GM18951 (cell line): Measurements from ENCODE around the gene ANKDD1B.

Source experiments
- POLR2A ChIP-seq: IDR thresholded peaks from 4 replicates; pipeline ENCODE4 v1.6.1; 2011; ENCODE audit warnings: mild to moderate bottlenecking; ENCODE audit not compliant: insufficient read length, insufficient read depth; ENCODE audit errors: extremely low read depth
- in situ Hi-C: fragments of 300-500 bp; cut with MboI; formaldehyde crosslinking; loops from one replicate; pipeline ENCODE4 v1.12.0; 2022; ENCODE audit warnings: low sequenced_read_pairs, mixed read lengths, inconsistent platforms; ENCODE audit not compliant: unreplicated experiment

Gene ANKDD1B

DNA sequence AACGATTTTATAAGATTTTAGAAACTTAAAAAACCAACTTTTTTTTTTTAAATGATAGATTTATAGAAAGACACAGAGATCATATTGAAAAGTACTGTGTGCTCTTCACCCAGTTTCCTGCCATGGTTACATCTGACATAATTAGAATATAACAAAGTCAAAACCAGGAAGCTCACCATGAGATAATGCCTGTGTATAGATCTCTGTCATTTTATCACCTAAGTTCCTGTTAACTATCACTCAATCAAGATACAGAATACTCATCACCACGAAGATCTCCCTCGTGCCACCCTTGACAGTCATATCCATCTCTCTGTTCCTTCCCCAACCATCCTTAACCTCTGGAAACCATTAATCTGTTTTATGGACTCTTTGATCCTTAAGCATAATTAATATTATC lies 66.9 kb downstream of the ANKDD1B start:
- TF ChIP-seq POLR2A = no peak
- in situ Hi-C loops = loop anchor here (10.0 to 25.0 kb wide), 2 partner anchors 313 to 441 kb away; partner anchors contain the start of gene ANKRD31

DNA sequence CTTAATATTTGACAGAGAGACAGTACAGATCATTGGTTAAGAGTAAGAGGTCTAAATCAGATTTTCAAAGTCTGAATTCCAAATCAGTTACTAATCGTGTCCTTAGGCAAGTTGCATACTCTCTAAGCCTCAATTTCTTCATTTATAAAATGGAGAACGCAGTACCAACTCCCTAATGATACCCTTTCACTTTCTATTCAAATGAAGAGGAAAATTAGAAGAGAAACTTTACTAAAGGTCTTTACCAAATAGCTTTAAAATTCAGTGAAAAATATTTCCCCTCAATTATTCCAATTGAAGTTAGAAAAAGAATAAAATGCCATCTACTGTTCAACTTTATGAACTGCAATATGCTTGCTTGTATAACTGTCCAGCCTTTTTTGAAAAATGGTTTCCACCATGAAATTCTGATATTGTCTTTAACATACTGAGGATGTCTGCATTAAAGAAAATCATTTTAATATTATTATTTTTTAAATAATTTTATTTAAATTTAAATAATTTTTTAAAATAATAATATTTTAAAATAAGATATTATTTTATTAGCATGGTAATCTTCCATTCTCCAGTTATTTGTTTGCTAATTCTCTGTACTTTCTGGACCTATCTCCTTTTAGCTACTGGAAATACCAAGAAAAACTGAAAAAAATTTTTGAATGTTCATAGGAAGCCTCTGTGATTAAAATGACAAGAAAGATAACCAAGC lies 70.0 kb downstream of the ANKDD1B start:
- in situ Hi-C loops = loop anchor here (25.0 kb wide), 1 partner anchor 444 kb away; the partner anchor contains the start of gene ANKRD31
- no peak for TF ChIP-seq POLR2A

DNA sequence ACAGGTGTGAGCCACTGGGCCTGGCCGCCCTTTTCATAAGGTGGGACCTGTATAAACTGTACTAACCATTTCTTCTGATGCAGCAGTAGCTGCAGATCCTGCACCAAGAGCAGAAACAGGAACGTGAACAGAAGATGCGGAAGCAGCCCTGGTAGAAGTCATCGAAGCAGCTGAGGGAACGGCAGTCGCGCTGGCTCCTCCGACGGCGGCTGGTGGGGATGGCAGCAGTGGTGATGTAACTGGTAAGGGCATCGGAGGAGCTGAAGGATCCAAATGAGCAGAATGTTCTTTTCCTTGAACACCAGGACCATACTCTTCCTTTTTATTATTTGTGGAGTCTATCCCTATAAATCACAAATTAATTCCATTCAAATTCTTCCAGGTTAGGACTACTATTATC lies 73.9 kb downstream of the ANKDD1B start:
- in situ Hi-C loops = loop anchor here (25.0 kb wide), 1 partner anchor 448 kb away; the partner anchor contains the start of gene ANKRD31
- no peak for TF ChIP-seq POLR2A

GRCh38 chr5:75686480-75686879 lies 75.2 kb downstream of the ANKDD1B start:
- no peak for TF ChIP-seq POLR2A
- in situ Hi-C loops = loop anchor here (25.0 kb wide), 1 partner anchor 449 kb away; the partner anchor contains the start of gene ANKRD31

DNA sequence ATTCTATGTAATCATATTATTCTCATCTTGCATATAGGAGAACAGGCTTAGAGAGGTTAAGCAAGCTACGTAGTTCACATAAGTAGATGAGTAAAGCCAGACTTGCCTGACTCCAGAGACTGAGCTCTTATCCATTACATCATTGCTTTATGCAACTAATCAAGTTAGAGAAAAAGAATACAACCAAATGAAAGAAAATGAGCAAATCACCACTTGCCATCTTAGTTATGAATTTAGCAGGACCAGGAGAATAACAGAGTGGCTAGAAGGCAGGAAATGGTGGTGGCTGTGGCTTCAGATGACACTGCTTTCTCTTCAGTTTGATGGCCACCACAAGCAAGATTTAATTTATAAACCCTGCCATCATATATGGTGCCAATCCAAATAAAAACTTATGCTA lies 79.4 kb downstream of the ANKDD1B start:
- in situ Hi-C loops = loop anchor here (25.0 kb wide), 1 partner anchor 453 kb away; the partner anchor contains the start of gene ANKRD31
- TF ChIP-seq POLR2A = no peak

GRCh38 chr5:75694781-75695180 lies 83.5 kb downstream of the ANKDD1B start:
- no peak for TF ChIP-seq POLR2A
- in situ Hi-C loops = loop anchor here (25.0 kb wide), 1 partner anchor 457 kb away; the partner anchor contains the start of gene ANKRD31

DNA sequence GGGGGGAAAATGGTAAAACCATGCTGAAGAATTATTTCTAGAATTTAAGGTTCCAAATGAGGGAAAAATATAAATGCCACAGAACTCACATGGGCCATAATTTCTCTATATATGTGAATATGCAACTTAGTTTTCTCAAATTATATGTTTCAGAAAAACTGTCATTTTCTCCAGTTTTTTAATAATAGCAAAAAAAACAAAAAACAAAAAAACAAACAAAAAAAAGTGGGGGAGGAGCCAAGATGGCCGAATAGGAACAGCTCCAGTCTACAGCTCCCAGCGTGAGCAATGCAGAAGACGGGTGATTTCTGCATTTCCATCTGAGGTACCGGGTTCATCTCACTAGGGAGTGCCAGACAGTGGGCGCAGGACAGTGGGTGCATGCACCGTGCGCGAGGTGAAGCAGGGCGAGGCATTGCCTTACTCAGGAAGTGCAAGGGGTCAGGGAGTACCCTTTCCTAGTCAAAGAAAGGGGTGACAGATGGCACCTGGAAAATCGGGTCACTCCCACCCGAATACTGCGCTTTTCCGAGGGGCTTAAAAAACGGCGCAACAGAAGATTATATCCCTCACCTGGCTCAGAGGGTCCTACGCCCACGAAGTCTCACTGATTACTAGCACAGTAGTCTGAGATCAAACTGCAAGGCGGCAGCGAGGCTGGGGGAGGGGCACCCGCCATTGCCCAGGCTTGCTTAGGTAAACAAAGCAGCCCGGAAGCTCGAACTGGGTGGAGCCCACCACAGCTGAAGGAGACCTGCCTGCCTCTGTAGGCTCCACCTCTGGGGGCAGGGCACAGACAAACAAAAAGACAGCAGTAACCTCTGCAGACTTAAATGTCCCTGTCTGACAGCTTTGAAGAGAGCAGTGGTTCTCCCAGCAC lies 84.5 kb downstream of the ANKDD1B start:
- in situ Hi-C loops = loop anchor here (25.0 kb wide), 1 partner anchor 458 kb away; the partner anchor contains the start of gene ANKRD31

GRCh38 chr5:75701856-75702255 lies 90.6 kb downstream of the ANKDD1B start:
- in situ Hi-C loops = no loop called here
- no peak for TF ChIP-seq POLR2A

DNA sequence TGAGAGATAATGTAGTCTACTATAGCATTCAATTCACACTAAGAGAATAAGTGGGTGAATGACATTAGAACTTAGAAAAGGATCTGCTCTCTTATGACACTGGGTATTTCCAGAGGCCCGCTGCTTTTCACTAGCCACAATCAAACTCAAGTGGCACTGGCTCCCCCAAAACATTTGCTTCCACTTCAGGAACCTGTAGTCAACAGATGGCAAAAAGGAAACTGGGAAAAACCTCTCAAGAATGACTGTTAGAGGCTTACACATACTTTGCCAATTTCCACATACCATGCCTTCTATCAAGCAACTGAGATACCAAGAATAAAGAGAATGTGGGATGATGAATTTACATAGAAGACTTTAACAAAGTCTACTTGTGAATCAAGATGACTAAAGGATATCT lies 94.8 kb downstream of the ANKDD1B start:
- no peak for TF ChIP-seq POLR2A
- in situ Hi-C loops = no loop called here

DNA sequence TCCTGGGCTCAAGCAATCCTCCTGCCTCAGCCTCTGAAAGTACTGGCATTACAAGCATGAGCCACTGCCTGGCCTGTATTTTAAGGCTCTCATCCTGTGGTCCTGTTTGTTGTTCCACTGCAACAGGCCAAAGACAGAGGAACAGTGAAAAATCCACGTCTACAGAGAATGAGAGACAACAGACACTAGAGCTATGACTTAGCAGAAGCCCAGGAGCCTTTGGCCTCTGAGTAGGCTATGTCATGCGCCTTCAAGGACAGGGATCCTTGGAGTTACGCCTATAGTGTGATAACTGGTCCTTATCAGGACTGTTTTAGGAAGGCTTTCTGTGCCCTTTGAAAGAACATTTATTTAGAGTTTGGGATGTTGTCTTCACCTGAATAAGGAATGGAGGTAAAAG lies 95.5 kb downstream of the ANKDD1B start:
- no peak for TF ChIP-seq POLR2A
- in situ Hi-C loops = no loop called here

DNA sequence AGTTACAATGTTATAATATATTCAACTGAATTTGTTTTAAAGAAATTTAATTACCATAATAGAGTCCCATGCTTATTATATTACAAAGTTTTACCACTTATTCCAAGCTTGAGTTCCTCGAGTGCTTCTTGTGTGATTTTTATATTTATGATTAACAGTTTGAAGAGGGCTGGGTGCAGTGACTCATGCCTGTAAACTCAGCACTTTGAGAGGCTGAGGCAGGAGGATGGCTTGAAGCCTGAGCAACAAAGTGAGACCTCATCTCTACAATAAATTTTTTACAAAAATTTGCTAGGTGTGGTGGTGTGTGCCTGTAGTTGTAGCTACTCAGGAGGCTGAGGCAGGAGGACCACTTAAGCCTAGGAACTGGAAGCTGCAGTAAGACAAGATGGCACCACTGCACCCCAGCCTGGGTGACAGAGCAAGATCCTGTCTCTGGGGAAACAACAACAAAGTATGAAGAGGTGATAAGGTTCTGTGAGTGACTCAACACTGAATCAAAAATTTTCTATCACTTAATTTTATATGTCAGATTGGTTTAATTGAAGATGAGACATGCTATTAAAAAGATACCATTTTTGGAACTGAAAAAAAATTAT lies 96.8 kb downstream of the ANKDD1B start:
- in situ Hi-C loops = no loop called here
- TF ChIP-seq POLR2A = no peak

GRCh38 chr5:75710637-75711036 lies 99.4 kb downstream of the ANKDD1B start:
- in situ Hi-C loops = no loop called here
- no peak for TF ChIP-seq POLR2A

DNA sequence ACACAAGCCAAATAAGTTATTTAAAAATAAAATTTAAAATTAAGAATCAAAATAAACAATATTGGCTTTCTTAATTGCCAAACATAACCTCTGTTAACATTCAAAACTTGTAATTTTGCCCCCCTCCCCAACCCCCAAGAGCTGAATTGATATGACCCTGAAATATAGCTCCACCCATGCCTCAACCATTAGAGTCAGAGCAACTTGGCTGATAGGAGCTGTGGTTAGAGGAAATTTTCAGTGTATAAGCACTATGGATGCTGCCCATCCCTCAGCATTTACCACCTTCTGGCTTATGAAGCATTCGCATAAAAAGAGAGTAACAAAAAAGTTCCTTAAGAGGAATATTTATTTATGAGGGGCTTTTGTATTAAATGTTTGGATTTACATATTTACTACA lies 99.9 kb downstream of the ANKDD1B start:
- in situ Hi-C loops = no loop called here
- no peak for TF ChIP-seq POLR2A
